ENCODE results near the gene SLC1A1. TPM values are rescaled to one million over a fixed set of nuclear protein-coding genes. Genes with fewer than 3 reads are reported as not detected.

Gene SLC1A1
- total and polyA plus RNA-seq, 2 of the 13 experiments (the other 11 are each of a cell fraction or from before 2014, with no cell fraction given): not detected

DNA sequence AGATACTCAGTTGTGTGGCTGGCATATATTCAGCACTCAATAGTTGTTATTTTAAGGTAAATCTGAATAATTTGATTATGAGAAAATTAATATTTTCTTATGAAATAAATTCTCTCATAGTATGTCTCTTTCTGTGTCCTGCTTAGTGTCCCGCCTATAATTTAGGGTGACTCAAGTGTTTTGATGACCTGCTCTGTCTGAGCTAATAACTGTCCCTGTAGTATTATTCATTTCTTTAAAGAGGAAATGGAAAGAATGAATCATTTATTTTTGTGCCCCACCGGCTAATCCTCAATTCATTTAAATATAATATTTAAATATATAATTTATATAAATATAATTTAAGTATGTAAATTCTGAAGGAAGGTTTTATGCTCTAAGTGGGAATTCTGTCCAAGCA, 4.1 kb downstream of the SLC1A1 start:
- Histone ChIP-seq H3K4me1 (ENCODE audit: insufficient read depth, low read length) (no peaks in the 10 kb centered on the region), H3K4me3 (replicated peaks in 1 of 3; ENCODE audit: insufficient read depth in 1 of 3, low read depth in 2 of 3, low read length in 3 of 3) (no peak overlapping the region), H3K9ac (ENCODE audit: insufficient read depth, low read depth, low read length) (no peak overlapping the region), H3K36me3 (replicated peaks in 1 of 2; ENCODE audit: control insufficient read depth in 1 of 2, insufficient read depth in 2 of 2, low read length in 2 of 2) (no peaks in the 10 kb centered on the region), H3K4me2 (ENCODE audit: low read depth, low read length) (no peak overlapping the region), H4K20me1 (ENCODE audit: insufficient read depth, low read length) (no peaks in the 10 kb centered on the region), H3K9me3 (ENCODE audit: low read length) (no peaks in the 10 kb centered on the region), H2AFZ (ENCODE audit: low read length) (no peak overlapping the region), H3K27me3 (ENCODE audit: control insufficient read depth in 1 of 2, insufficient read depth in 2 of 2, low read length in 2 of 2) (peaks cover 8 to 42% of the 10 kb centered on the region in 2 experiments), H3K79me2 (ENCODE audit: insufficient read depth, low read length) (no peaks in the 10 kb centered on the region), H3K27ac (ENCODE audit: extremely low read length, insufficient read depth, low read length) (no peak overlapping the region)
- ATAC-seq: no peak
- no TSS peak for BruUV-seq (replicated peaks)
- no peak for DNase-seq (ENCODE audit: low spot score)
- ChIA-PET POLR2A (no interaction called here), CTCF (ENCODE audit: low intra/inter-chr PET ratio, low total read pairs) (no interaction called here)
- TF ChIP-seq NRL (CRISPR knock-in tag; IDR thresholded peaks at IDR 0.05; ENCODE audit: borderline replicate concordance): no peak
- TF ChIP-seq ZNF563 (CRISPR knock-in tag; IDR thresholded peaks at IDR 0.05): no peak
- no peak for TF ChIP-seq TFAP4 (IDR thresholded peaks at IDR 0.05; ENCODE audit: borderline replicate concordance, low read depth)
- no peak for TF ChIP-seq FUBP1 (CRISPR knock-in tag; IDR thresholded peaks at IDR 0.05; ENCODE audit: borderline replicate concordance)
- TF ChIP-seq STAG1 (CRISPR knock-in tag; IDR thresholded peaks at IDR 0.05): no peak
- TF ChIP-seq ZBTB38 (CRISPR knock-in tag; IDR thresholded peaks at IDR 0.05): no peak
- FAIRE-seq: no peak
- 69% methylated on average over 2 of the region's 2 CpGs for WGBS (ENCODE audit: low lambda C conversion rate)
- intact Hi-C loops (cut with micrococcal nuclease; ENCODE audit: unreplicated experiment) (no loop called here), in situ Hi-C loops (cut with HindIII; ENCODE audit: extremely low pct_ligation_motif_present, low pct_unique_long_range_greater_than_20kb) (no loop called here)

DNA sequence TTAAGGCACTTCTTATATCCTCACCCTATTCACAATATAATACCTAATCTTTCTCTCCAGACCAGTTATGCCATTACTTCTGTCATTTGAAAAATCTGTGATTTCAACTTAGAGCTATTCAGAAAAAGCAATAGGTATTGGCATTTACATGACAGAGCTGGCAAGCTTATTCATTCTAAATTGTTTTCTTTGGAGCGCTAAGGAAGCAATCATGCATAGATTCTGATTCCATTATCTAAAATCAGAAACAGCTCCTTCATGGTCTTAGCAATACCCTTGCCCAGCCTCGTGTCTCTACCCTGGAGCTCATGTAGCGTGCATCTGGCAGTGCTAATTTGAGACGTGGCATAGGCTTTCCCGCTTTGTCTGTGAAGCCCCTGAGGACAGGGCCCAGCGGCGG, 4.5 kb downstream of the SLC1A1 start:
- FAIRE-seq: no peak
- in situ Hi-C loops (cut with HindIII; ENCODE audit: extremely low pct_ligation_motif_present, low pct_unique_long_range_greater_than_20kb) (no loop called here), intact Hi-C loops (cut with micrococcal nuclease; ENCODE audit: unreplicated experiment) (no loop called here)
- CTCF ChIA-PET (ENCODE audit: low intra/inter-chr PET ratio, low total read pairs): no interaction called here
- no peaks in the 10 kb centered on the region for H3K36me3 ChIP-seq (replicated peaks in 1 of 2; ENCODE audit: control insufficient read depth in 1 of 2, insufficient read depth in 2 of 2, low read length in 2 of 2)
- no peaks in the 10 kb centered on the region for H3K9me3 ChIP-seq (ENCODE audit: low read length)
- H3K27me3 ChIP-seq (ENCODE audit: control insufficient read depth in 1 of 2, insufficient read depth in 2 of 2, low read length in 2 of 2): peaks cover 6 to 38% of the 10 kb centered on the region in 2 experiments; a peak in 4 of 5 replicates
- H3K4me2 ChIP-seq (ENCODE audit: low read depth, low read length): no peak overlapping the region
- no peak for DNase-seq (ENCODE audit: low spot score)
- POLR2A ChIA-PET: no interaction called here
- H3K9ac ChIP-seq (ENCODE audit: insufficient read depth, low read depth, low read length): no peak overlapping the region
- no peaks in the 10 kb centered on the region for H3K79me2 ChIP-seq (ENCODE audit: insufficient read depth, low read length)
- ATAC-seq: no peak
- no peak overlapping the region for H3K27ac ChIP-seq (ENCODE audit: extremely low read length, insufficient read depth, low read length)
- WGBS (ENCODE audit: low lambda C conversion rate): 72% methylated on average over 7 of the region's 7 CpGs
- BruUV-seq (replicated peaks): no TSS peak
- TF ChIP-seq FLYWCH1 (CRISPR knock-in tag; IDR thresholded peaks at IDR 0.05) (no peak), ZNF841 (CRISPR knock-in tag; IDR thresholded peaks at IDR 0.05; ENCODE audit: borderline replicate concordance) (no peak)
- no peak overlapping the region for H3K4me3 ChIP-seq (replicated peaks in 1 of 3; ENCODE audit: insufficient read depth in 1 of 3, low read depth in 2 of 3, low read length in 3 of 3)
- no peak overlapping the region for H2AFZ ChIP-seq (ENCODE audit: low read length)
- H3K4me1 ChIP-seq (ENCODE audit: insufficient read depth, low read length): no peaks in the 10 kb centered on the region
- H4K20me1 ChIP-seq (ENCODE audit: insufficient read depth, low read length): no peaks in the 10 kb centered on the region
